ENCODE results near the gene OR52B4. TPM values are rescaled to one million over a fixed set of nuclear protein-coding genes. Genes with fewer than 3 reads are reported as not detected.
"Not testable (repeated sequence)": the region's sequence is repeated elsewhere in the genome, so short reads cannot be mapped to it uniquely, and the experiment has no call there.

Gene OR52B4
- total RNA-seq, 2 experiments from 2014 or later = not detected

DNA sequence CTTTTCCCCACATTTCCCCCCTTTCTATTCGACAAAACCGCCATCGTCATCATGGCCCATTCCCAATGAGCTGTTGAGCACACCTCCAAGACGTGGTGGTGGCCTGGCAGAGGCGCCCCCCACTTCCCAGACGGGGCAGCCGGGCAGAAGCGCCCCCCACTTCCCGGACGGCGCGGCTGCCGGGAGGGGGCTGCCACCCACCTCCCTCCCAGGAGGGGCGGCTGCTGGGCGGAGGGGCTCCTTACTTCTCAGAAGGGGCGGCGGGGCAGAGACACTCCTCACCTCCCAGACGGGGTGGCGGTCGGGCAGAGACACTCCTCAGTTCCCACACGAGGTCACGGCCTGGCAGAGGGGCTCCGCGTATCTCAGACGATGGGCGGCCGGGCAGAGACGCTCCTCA, 33.8 kb downstream of the OR52B4 start:
- H3K27ac Mint-ChIP-seq, POLR2A ChIA-PET: not testable (repeated sequence)

More for the DNA sequence above, 33.8 kb downstream of the OR52B4 start:
- H3K4me3 Mint-ChIP-seq; H3K36me3 Mint-ChIP-seq (ENCODE audit: low read depth); H3K4me1 Mint-ChIP-seq; H3K27me3 Mint-ChIP-seq; DNase-seq; H3K9me3 Mint-ChIP-seq; CTCF ChIA-PET: not testable (repeated sequence)

Other genes with a start within 250 kb of the OR52B4 start
- gene TRIM21, start 25.3 kb upstream of the OR52B4 start, total RNA-seq = 10 to 100 TPM; 75.9 to 80.0 TPM
- not detected for gene OR52K2, start 80.9 kb upstream of the OR52B4 start, total RNA-seq
- gene OR52K1, start 114.3 kb upstream of the OR52B4 start, total RNA-seq = not detected
- not detected for gene OR52M1, start 176.8 kb upstream of the OR52B4 start, total RNA-seq
- gene OR52I2, start 213.4 kb upstream of the OR52B4 start, total RNA-seq = not detected
- not detected for gene OR52I1, start 225.7 kb upstream of the OR52B4 start, total RNA-seq
- 10 to 100 TPM; 11.6 to 12.7 TPM for gene TRIM68, start 239.8 kb upstream of the OR52B4 start, total RNA-seq